Right renal cortex interstitium (tissue), 3 donors: ENCODE measurements around the gene ZNF738. TPM values are rescaled to one million over a fixed set of nuclear protein-coding genes. Genes with fewer than 3 reads are reported as not detected.
"Not testable (repeated sequence)": the region's sequence is repeated elsewhere in the genome, so short reads cannot be mapped to it uniquely, and the experiment has no call there.

ENCODE experiments used
- DNase-seq, 3 donors: peaks; one replicate each; pipeline ENCODE4 v3.0.0-alpha.2; 2013; ENCODE audit warnings: low read depth in 3 of 3, low spot score in 2 of 3
- polyA plus RNA-seq, 3 donors: library from polyadenylated mRNA; unstranded; fragments of 120-200 nt; gene quantifications; one replicate each; pipeline ENCODE4 v1.2.1, GENCODE V29; 2013; ENCODE audit not compliant: insufficient read length in 3 of 3

ZNF738 gene
- 10 to 100 TPM; 33.1 to 34.5 (median 34.3) TPM for polyA plus RNA-seq

GRCh38 chr19:21358768-21359451 is at the start of gene ZNF738:
Gene ZNF738 (plus strand): TSS chr19:21359000. CDS start chr19:21359141, 141 bp downstream.
- DNase-seq: peak; percentile 89 to 94 (median 91)

DNA sequence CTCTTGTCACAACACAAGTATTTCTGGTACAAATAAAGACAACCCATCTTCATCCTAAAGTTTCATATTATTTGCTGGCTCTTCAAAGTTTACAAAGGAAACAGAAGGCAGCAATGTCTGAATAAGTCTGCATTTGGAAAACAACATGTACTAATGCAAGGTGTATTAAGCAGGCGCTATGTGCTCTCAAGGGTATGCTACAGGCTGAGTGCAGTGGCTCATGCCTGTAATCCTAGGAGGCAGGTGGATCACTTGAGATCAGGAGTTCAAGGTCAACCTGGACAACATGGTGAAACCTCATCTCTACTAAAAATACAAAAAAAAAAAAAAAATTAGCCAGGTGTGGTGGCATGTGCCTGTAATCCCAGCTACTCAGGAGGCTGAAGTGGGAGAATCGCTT is 46.0 kb upstream of the ZNF738 start:
- DNase-seq: not testable (repeated sequence)

GRCh38 chr19:21314676-21315075 is 44.1 kb upstream of the ZNF738 start:
- no peak for DNase-seq

DNA sequence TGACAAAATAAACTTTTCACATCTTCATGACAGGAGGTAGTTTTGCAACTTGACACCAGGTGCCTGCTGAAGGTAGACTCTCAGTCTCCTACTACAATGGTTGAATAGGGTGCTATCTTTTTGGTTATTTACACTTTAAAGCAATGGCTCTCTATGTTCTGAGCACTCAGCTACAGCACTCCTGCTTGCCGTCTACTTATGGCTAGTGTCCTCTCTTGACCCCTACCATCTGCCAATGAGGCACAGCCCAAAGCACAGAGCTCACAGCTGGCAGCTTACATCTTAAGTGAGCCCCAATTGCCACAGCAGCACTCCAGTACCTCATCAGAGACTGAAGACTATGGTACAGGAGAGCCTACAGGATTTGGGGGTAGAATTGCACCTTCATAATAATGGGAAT is 41.0 kb upstream of the ZNF738 start:
- DNase-seq: no peak

DNA sequence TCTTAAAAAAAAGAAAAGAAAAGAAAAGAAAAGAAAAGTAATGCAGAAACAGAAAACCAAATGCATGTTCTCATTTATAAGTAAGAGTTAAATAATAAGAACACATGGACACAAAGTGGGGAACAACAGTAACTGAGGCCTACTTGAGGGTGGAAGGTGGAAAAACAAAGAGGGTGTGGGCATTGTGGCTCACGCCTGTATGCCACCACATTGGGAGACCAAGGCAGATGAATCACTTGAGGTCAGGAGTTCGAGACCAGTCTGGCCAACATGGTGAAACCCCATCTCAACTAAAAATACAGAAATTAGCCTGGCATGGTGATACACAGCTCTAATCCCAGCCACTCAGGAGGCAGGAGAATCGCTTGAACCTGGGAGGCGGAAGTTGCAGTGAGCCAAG is 37.7 kb upstream of the ZNF738 start:
- DNase-seq: no peak

- no peak for DNase-seq
Observed at GRCh38 chr19:21321996-21322395, 36.8 kb upstream of the ZNF738 start.

GRCh38 chr19:21322528-21322927 is 36.3 kb upstream of the ZNF738 start:
- no peak for DNase-seq

DNA sequence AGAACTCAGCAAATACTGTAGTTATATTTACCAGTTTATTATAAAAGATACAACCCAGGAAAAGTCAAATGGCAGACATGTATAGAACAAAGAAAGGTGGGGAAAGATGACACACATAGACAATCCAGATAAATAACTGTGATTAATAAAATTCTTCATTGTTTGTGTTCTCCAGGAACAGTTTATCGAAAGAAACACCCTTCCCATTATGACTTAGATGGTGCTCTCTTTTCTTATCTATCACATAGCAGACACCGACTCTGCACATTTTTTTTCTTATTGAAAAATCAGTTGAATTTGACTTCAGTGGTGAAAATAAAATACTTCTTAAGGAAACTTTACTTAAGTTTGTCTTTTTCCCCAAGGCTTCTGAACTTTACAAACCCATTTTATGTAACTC is 35.8 kb upstream of the ZNF738 start:
- DNase-seq: no peak

- no peak for DNase-seq
Observed at GRCh38 chr19:21326169-21326568, 32.6 kb upstream of the ZNF738 start.

- DNase-seq: peak in 2 of 3 donors; percentile 19 to 20
Observed at GRCh38 chr19:21328406-21328805, 30.4 kb upstream of the ZNF738 start.

GRCh38 chr19:21328885-21329605 is 29.8 kb upstream of the ZNF738 start, which contains the start of gene ZNF708:
Gene ZNF708 (minus strand): TSS chr19:21329410. CDS start chr19:21329212, 198 bp downstream.
- DNase-seq: peak; percentile 79 to 85 (median 80)

DNA sequence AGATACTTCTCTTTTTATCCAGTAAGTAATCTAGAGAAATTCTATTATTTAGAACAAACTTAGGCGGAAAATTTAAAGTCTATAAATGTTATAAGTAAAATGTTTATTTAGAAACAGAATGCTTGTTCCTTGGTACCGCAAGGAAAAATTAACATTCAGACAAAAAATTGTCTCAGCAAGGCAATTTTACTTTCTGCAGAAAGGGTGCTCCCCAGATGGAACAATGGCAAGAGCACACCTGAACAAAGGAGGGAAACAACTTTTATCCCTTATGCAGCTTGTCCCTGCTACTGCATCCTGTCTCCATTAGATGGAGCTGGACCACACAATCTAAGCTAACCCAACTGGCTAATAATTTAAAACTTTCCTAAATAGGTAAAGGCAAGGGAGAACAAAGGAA is 23.1 kb upstream of the ZNF738 start:
- no peak for DNase-seq

DNA sequence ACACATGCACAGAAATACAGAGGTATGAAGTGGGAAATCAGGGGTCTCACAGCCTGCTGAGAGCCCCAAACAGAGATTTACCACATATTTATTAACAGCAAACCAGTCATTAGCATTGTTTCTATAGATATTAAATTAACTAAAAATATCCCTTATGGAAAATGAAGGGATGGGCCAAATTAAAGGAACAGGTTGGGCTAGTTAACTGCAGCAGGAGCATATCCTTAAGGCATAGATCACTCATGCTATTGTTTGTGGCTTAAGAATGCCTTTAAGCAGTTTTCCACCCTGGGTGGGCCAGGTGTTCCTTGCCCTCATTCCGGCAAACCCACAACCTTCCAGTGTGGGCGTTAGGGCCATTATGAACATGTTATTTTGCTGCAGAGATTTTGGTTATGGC is 14.0 kb upstream of the ZNF738 start:
- not testable (repeated sequence) for DNase-seq

DNA sequence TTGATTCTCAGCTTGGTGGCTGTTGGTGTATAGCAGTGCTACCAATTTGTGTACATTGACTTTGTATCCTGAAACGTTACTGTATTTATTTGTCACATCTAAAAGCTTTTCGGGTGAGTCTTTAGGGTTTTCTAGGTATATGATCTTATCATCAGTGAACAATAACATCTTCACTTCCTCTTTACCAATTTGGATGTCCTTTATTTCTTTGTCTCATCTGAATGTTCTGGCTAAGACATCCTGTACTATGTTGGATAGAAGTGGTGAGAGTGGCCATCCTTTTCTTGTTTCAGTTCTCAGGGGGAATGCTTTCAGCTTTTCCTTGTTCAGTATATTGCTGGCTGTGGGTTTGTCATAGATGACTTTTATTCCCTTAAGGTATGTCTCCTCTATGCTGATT is 6.0 kb upstream of the ZNF738 start:
- no peak for DNase-seq

DNA sequence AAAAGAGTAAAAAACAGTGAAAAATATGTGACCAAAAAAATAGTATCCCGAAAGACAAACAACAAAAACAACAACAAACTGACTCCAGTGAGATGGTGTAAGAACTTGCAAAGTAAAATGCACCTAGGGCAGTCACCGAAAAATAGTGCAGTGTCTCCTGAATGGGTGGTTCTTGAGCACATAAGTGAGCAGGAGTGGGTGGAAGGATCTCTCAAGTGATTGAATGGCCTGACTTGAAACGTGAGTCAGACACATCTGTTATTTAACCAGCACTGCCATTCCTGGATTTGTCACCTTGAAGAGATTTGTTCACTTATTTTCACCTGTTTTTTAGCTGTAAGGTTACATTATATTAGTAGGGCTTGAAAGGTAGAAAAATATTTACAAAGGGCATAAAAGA is 3.5 kb downstream of the ZNF738 start:
- no peak for DNase-seq

DNA sequence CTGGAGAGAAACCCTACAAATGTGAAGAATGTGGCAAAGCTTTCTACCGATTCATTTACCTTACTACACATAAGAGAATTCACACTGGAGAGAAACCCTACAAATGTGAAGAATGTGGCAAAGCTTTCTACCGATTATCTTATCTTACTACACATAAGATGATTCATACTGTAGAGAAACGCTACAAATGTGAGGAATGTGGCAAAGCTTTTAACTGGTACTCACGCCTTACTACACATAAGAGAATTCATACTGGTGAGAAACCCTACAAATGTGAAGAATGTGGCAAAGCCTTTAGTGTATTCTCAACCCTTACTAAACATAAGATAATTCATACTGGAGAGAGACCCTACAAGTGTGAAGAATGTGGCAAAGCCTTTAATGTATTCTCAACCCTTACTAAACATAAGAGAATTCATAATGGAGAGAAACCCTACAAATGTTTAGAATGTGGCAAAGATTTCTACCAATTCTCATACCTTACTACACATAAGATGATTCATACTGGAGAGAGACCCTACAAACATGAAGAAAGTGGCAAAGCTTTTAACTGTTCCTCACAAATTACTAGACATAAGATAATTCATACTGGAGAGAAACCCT is 25.3 kb downstream of the ZNF738 start:
- DNase-seq: no peak

- DNase-seq: no peak
Observed at GRCh38 chr19:21396121-21396520, 37.3 kb downstream of the ZNF738 start.

DNA sequence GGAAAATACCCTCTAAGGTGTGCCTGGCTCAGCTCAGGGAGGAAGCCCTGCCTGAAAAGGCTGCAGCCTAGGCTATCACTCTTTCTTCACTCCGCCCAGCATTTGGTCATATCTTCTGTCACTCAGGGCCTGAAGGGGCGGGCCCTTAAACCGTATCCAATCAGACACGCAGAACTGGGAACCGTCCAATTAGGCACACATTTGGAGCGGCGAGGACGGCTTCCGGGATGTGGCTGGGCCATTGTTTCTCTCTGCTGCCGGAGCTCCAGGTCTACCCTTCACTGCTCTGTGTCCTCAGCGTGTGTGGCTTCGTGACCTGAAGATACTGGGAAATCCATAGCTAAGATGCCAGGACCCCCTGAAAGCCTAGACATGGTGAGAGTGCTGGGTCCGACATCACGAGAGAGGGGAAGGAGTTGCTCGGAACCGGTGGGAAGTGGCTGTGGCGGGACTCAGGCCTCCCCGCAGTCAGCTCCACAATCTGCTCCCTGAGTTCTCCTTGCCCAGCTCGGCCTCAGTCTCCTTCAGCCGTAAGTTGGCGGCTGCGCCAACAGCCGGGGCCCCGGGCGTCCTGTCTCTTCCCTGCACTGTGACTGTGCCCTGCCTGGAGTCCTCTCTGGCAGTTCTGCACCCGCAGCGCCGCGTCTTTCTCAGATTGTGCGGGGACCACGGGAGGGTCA is 38.2 kb downstream of the ZNF738 start, which contains the start of gene ZNF493:
ZNF493 (plus strand) TSS at position 241 of the 680 bp plus-strand sequence; CDS start at position 346, 105 bp downstream.
- DNase-seq: peak; percentile 90 to 94 (median 91)

DNA sequence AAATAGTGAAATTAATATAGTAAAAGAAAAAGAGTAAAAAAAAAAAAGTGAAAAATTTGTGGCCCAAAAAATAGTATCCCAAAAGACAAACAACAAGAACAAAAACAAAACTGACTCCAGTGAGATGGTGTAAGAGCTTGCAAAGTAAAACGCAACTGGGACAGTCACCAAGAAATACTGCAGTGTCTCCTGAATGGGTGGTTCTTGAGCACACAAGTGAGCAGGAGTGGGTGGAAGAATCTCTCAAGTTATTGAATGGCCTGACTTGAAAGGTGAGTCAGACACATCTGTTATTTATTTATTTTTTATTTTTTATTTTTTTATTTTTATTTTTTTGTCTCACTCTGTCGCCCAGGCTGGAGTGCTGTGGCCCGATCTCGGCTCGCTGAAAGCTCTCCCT is 40.1 kb downstream of the ZNF738 start:
- no peak for DNase-seq

- no peak for DNase-seq
Observed at GRCh38 chr19:21402303-21402985, 43.6 kb downstream of the ZNF738 start.
